ENCODE measurements around the gene DNER. TPM values are rescaled to one million over a fixed set of nuclear protein-coding genes. Genes with fewer than 3 reads are reported as not detected.

DNER gene
- total and polyA plus RNA-seq, 2 experiments from 2014 or later = 4.7 to 8.8 TPM

GRCh38 chr2:229454934-229455631, 259.3 kb downstream of the DNER start:
- H3K27me3 Mint-ChIP-seq (ENCODE audit: insufficient read depth, low read depth, poor library complexity) = peaks cover 3% of the 10 kb centered on the region
- DNase-seq (ENCODE audit: low spot score) (no peak), ATAC-seq (no peak)
- no peaks in the 10 kb centered on the region for H3K4me1 ChIP-seq (ENCODE audit: insufficient read depth)
- H3K4me1 Mint-ChIP-seq = no peaks in the 10 kb centered on the region
- 0 out of 3 replicates have a peak, but pooled peaks cover under 1% of the 10 kb centered on the region for H3K9me3 Mint-ChIP-seq
- no peak overlapping the region for H3K27ac ChIP-seq (ENCODE audit: low read depth)
- no peak for TF ChIP-seq CTCF (conservative IDR thresholded peaks at IDR 0.05; ENCODE audit: low read depth in 2 of 2)
- no peak for TF ChIP-seq CREB1 (CRISPR knock-in tag; IDR thresholded peaks at IDR 0.05; ENCODE audit: low read depth)
- TF ChIP-seq ETS1 (IDR thresholded peaks at IDR 0.05) = no peak
- no peak for TF ChIP-seq ZNF331 (CRISPR knock-in tag; IDR thresholded peaks at IDR 0.05; ENCODE audit: low read depth)
- TF ChIP-seq NANOG (IDR thresholded peaks at IDR 0.05; ENCODE audit: borderline replicate concordance) = no peak
- TF ChIP-seq ZNF462 (CRISPR knock-in tag; IDR thresholded peaks at IDR 0.05) = no peak
- TF ChIP-seq, protein P1, sequence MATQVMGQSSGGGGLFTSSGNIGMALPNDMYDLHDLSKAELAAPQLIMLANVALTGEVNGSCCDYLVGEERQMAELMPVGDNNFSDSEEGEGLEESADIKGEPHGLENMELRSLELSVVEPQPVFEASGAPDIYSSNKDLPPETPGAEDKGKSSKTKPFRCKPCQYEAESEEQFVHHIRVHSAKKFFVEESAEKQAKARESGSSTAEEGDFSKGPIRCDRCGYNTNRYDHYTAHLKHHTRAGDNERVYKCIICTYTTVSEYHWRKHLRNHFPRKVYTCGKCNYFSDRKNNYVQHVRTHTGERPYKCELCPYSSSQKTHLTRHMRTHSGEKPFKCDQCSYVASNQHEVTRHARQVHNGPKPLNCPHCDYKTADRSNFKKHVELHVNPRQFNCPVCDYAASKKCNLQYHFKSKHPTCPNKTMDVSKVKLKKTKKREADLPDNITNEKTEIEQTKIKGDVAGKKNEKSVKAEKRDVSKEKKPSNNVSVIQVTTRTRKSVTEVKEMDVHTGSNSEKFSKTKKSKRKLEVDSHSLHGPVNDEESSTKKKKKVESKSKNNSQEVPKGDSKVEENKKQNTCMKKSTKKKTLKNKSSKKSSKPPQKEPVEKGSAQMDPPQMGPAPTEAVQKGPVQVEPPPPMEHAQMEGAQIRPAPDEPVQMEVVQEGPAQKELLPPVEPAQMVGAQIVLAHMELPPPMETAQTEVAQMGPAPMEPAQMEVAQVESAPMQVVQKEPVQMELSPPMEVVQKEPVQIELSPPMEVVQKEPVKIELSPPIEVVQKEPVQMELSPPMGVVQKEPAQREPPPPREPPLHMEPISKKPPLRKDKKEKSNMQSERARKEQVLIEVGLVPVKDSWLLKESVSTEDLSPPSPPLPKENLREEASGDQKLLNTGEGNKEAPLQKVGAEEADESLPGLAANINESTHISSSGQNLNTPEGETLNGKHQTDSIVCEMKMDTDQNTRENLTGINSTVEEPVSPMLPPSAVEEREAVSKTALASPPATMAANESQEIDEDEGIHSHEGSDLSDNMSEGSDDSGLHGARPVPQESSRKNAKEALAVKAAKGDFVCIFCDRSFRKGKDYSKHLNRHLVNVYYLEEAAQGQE (IDR thresholded peaks at IDR 0.05; ENCODE audit: unreplicated experiment) = no peak
- TF ChIP-seq EZH2 (IDR thresholded peaks at IDR 0.05; ENCODE audit: low read depth, unreplicated experiment) = no peak
- no peak for TF ChIP-seq STAT1 (IDR thresholded peaks at IDR 0.05; ENCODE audit: unreplicated experiment)
- no peak for TF ChIP-seq POLR2AphosphoS5 (IDR thresholded peaks at IDR 0.05; ENCODE audit: low read depth)
- TF ChIP-seq ZNF114 (CRISPR knock-in tag; IDR thresholded peaks at IDR 0.05) = no peak
- no peak for TF ChIP-seq JUNB (IDR thresholded peaks at IDR 0.05; ENCODE audit: unreplicated experiment)
- TF ChIP-seq EZH2phosphoT487 (IDR thresholded peaks at IDR 0.05; ENCODE audit: unreplicated experiment) = no peak
- H3K4me2 ChIP-seq = no peak overlapping the region
- H3K36me3 ChIP-seq (ENCODE audit: insufficient read depth) = no peaks in the 10 kb centered on the region
- no peaks in the 10 kb centered on the region for H3K27me3 ChIP-seq (ENCODE audit: insufficient read depth)
- no peak overlapping the region for H3K4me3 Mint-ChIP-seq
- no peaks in the 10 kb centered on the region for H3F3A ChIP-seq (replicated peaks; ENCODE audit: low read depth)
- no peaks in the 10 kb centered on the region for H3K9me2 ChIP-seq (ENCODE audit: insufficient read depth)
- H3K36me3 Mint-ChIP-seq (ENCODE audit: low read depth) = no peaks in the 10 kb centered on the region
- H2AFZ ChIP-seq = no peak overlapping the region
- H3K79me2 ChIP-seq (replicated peaks; ENCODE audit: insufficient read depth) = no peaks in the 10 kb centered on the region
- no peaks in the 10 kb centered on the region for H4K20me1 ChIP-seq (replicated peaks; ENCODE audit: insufficient read depth)
- H3K27ac Mint-ChIP-seq = no peak overlapping the region
- H3K4me3 ChIP-seq = no peak overlapping the region

All from GM23338 (cell line).